Activated CD4-positive, alpha-beta T cell treated with anti-CD3 and anti-CD28 coated beads, Interleukin-2, Interleukin-6, amounts not matched to agents 100 ng/mL and 50 ng/mL, durations not matched to agents 16 hours and 8 hours (primary cell): ENCODE measurements around the gene EXD3.
"Not testable (repeated sequence)": the region's sequence is repeated elsewhere in the genome, so short reads cannot be mapped to it uniquely, and the experiment has no call there.

Experiments
- DNase-seq: peaks from one replicate; pipeline ENCODE4 v3.0.0-alpha.2; 2020

The EXD3 gene

GRCh38 chr9:137422604-137423513 lies at the start of gene EXD3, which contains the start of gene NOXA1:
TSS of gene EXD3 (minus strand) at chr9:137423162. CDS start at chr9:137395357, 27,805 bp downstream.
TSS of gene NOXA1 (plus strand) at chr9:137423393. CDS start at chr9:137423530, 137 bp downstream.
- DNase-seq = peak; percentile 98

GRCh38 chr9:137470785-137471184 lies 47.8 kb upstream of the EXD3 start:
- no peak for DNase-seq

- no peak for DNase-seq
These were observed 44.9 kb upstream of the EXD3 start for GRCh38 chr9:137467896-137468295.

- DNase-seq = no peak
These were observed 44.2 kb upstream of the EXD3 start for GRCh38 chr9:137467161-137467581.

GRCh38 chr9:137466389-137467085 lies 43.6 kb upstream of the EXD3 start:
- DNase-seq = not testable (repeated sequence)

- no peak for DNase-seq
These were observed 42.9 kb upstream of the EXD3 start for GRCh38 chr9:137465720-137466388.

GRCh38 chr9:137465000-137465719 lies 42.2 kb upstream of the EXD3 start:
- no peak for DNase-seq

- DNase-seq = no peak
These were observed 41.5 kb upstream of the EXD3 start for GRCh38 chr9:137464291-137464999.

- no peak for DNase-seq
These were observed 40.9 kb upstream of the EXD3 start for GRCh38 chr9:137463931-137464290.

- DNase-seq = no peak
These were observed 40.3 kb upstream of the EXD3 start for GRCh38 chr9:137462986-137463930.

GRCh38 chr9:137462396-137462985 lies 39.5 kb upstream of the EXD3 start:
- DNase-seq = no peak

GRCh38 chr9:137461663-137462395 lies 38.9 kb upstream of the EXD3 start:
- DNase-seq = peak; percentile 87

- DNase-seq = no peak
These were observed 38.3 kb upstream of the EXD3 start for GRCh38 chr9:137461316-137461662.

- no peak for DNase-seq
These were observed 37.7 kb upstream of the EXD3 start for GRCh38 chr9:137460363-137461315.

- DNase-seq = no peak
These were observed 36.8 kb upstream of the EXD3 start for GRCh38 chr9:137459601-137460362.

GRCh38 chr9:137459152-137459600 lies 36.2 kb upstream of the EXD3 start, which contains the start of gene NSMF:
TSS of gene NSMF (minus strand) at chr9:137459334. CDS start at chr9:137459102, 232 bp downstream.
- DNase-seq = peak; percentile 96
